ENCODE measurements around the gene NCOA3. TPM values are rescaled to one million over a fixed set of nuclear protein-coding genes. Genes with fewer than 3 reads are reported as not detected.

NCOA3 gene
- total and polyA plus RNA-seq, 2 experiments from 2014 or later, result 6.7 to 25.8 TPM

DNA sequence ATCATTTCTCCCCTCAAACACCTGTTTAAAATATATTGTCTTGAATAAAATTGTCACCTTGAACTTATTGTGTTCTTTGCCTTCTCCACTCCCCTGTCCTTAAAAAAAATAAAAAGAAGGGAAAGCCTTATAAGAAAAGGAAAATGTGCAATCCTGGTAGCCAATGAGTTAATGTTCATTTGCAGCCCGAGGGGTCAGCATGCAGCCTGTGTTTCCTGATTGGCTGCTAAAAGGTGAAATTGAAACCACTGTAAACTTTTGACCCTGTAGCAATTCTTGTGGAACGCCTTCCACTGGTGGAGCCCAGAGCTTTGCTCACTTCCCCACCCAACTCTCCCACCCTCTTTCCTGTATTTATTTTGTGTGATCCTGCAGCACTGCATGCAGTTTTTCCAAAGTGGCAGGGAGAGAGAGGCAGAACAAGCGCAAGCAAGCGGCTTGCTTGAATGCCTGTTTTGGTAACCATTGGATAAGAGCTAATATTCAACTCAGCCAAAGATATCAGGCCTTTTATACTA, 74.9 kb downstream of the NCOA3 start (continued):
- TF ChIP-seq POLR2AphosphoS5 (IDR thresholded peaks at IDR 0.05; ENCODE audit: low read depth), result no peak
- TF ChIP-seq, protein P1, sequence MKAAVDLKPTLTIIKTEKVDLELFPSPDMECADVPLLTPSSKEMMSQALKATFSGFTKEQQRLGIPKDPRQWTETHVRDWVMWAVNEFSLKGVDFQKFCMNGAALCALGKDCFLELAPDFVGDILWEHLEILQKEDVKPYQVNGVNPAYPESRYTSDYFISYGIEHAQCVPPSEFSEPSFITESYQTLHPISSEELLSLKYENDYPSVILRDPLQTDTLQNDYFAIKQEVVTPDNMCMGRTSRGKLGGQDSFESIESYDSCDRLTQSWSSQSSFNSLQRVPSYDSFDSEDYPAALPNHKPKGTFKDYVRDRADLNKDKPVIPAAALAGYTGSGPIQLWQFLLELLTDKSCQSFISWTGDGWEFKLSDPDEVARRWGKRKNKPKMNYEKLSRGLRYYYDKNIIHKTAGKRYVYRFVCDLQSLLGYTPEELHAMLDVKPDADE (IDR thresholded peaks at IDR 0.05), result no peak

DNA sequence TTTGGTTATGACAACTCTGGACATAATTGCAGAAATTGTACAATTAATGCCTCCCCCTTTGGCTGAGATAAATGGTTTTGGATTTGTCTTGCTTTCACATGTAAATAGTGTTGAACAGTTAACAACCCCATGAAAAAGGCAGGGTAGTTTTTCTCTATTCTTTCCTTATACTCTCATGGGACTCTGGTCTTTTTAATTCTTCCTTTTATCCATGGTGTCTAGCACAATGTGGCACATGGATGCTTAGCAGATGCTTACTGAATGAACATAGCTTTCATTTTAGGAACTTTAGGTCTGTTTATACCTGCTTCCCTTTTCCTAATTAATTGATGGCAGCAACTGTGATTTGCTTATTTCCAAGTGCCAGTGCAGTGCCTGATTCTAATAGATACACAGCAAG, 75.6 kb downstream of the NCOA3 start:
- ATAC-seq, result no peak
- Histone ChIP-seq H3K27me3 (ENCODE audit: insufficient read depth) (no peaks in the 10 kb centered on the region), H3K79me2 (replicated peaks; ENCODE audit: insufficient read depth) (peaks cover 95% of the 10 kb centered on the region), H3K4me2 (no peak overlapping the region), H3F3A (replicated peaks; ENCODE audit: low read depth) (peaks cover 4% of the 10 kb centered on the region; the same call in 1 of the 2 replicates), H4K20me1 (replicated peaks; ENCODE audit: insufficient read depth) (no peaks in the 10 kb centered on the region), H3K4me3 (no peak overlapping the region), H3K27ac (ENCODE audit: low read depth) (no peak overlapping the region), H3K9me2 (ENCODE audit: insufficient read depth) (no peaks in the 10 kb centered on the region), H3K4me1 (ENCODE audit: insufficient read depth) (peaks cover 60% of the 10 kb centered on the region), H2AFZ (no peak overlapping the region), H3K36me3 (ENCODE audit: insufficient read depth) (no peaks in the 10 kb centered on the region)
- Mint-ChIP-seq H3K4me1 (peaks cover 56% of the 10 kb centered on the region), H3K9me3 (peaks cover 4% of the 10 kb centered on the region; the same call in 2 of the 3 replicates), H3K36me3 (ENCODE audit: low read depth) (peaks cover 6% of the 10 kb centered on the region), H3K27me3 (ENCODE audit: insufficient read depth, low read depth, poor library complexity) (peaks cover 2% of the 10 kb centered on the region), H3K4me3 (no peak overlapping the region), H3K27ac (no peak overlapping the region)
- no peak for DNase-seq (ENCODE audit: low spot score)
- no peak for TF ChIP-seq ZNF331 (CRISPR knock-in tag; IDR thresholded peaks at IDR 0.05; ENCODE audit: low read depth)
- TF ChIP-seq POLR2AphosphoS5 (IDR thresholded peaks at IDR 0.05; ENCODE audit: low read depth), result no peak
- TF ChIP-seq EZH2 (IDR thresholded peaks at IDR 0.05; ENCODE audit: low read depth, unreplicated experiment), result no peak
- no peak for TF ChIP-seq EZH2phosphoT487 (IDR thresholded peaks at IDR 0.05; ENCODE audit: unreplicated experiment)
- no peak for TF ChIP-seq JUNB (IDR thresholded peaks at IDR 0.05; ENCODE audit: unreplicated experiment)
- no peak for TF ChIP-seq NANOG (IDR thresholded peaks at IDR 0.05; ENCODE audit: borderline replicate concordance)
- TF ChIP-seq CREB1 (CRISPR knock-in tag; IDR thresholded peaks at IDR 0.05; ENCODE audit: low read depth), result no peak
- TF ChIP-seq, protein P2, sequence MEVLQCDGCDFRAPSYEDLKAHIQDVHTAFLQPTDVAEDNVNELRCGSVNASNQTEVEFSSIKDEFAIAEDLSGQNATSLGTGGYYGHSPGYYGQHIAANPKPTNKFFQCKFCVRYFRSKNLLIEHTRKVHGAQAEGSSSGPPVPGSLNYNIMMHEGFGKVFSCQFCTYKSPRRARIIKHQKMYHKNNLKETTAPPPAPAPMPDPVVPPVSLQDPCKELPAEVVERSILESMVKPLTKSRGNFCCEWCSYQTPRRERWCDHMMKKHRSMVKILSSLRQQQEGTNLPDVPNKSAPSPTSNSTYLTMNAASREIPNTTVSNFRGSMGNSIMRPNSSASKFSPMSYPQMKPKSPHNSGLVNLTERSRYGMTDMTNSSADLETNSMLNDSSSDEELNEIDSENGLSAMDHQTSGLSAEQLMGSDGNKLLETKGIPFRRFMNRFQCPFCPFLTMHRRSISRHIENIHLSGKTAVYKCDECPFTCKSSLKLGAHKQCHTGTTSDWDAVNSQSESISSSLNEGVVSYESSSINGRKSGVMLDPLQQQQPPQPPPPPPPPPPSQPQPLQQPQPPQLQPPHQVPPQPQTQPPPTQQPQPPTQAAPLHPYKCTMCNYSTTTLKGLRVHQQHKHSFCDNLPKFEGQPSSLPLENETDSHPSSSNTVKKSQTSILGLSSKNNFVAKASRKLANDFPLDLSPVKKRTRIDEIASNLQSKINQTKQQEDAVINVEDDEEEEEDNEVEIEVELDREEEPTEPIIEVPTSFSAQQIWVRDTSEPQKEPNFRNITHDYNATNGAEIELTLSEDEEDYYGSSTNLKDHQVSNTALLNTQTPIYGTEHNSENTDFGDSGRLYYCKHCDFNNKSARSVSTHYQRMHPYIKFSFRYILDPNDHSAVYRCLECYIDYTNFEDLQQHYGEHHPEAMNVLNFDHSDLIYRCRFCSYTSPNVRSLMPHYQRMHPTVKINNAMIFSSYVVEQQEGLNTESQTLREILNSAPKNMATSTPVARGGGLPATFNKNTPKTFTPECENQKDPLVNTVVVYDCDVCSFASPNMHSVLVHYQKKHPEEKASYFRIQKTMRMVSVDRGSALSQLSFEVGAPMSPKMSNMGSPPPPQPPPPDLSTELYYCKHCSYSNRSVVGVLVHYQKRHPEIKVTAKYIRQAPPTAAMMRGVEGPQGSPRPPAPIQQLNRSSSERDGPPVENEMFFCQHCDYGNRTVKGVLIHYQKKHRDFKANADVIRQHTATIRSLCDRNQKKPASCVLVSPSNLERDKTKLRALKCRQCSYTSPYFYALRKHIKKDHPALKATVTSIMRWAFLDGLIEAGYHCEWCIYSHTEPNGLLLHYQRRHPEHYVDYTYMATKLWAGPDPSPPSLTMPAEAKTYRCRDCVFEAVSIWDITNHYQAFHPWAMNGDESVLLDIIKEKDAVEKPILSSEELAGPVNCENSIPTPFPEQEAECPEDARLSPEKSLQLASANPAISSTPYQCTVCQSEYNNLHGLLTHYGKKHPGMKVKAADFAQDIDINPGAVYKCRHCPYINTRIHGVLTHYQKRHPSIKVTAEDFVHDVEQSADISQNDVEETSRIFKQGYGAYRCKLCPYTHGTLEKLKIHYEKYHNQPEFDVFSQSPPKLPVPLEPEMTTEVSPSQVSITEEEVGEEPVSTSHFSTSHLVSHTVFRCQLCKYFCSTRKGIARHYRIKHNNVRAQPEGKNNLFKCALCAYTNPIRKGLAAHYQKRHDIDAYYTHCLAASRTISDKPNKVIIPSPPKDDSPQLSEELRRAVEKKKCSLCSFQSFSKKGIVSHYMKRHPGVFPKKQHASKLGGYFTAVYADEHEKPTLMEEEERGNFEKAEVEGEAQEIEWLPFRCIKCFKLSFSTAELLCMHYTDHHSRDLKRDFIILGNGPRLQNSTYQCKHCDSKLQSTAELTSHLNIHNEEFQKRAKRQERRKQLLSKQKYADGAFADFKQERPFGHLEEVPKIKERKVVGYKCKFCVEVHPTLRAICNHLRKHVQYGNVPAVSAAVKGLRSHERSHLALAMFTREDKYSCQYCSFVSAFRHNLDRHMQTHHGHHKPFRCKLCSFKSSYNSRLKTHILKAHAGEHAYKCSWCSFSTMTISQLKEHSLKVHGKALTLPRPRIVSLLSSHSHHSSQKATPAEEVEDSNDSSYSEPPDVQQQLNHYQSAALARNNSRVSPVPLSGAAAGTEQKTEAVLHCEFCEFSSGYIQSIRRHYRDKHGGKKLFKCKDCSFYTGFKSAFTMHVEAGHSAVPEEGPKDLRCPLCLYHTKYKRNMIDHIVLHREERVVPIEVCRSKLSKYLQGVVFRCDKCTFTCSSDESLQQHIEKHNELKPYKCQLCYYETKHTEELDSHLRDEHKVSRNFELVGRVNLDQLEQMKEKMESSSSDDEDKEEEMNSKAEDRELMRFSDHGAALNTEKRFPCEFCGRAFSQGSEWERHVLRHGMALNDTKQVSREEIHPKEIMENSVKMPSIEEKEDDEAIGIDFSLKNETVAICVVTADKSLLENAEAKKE (CRISPR knock-in tag; IDR thresholded peaks at IDR 0.05), result no peak
- no peak for TF ChIP-seq ZNF114 (CRISPR knock-in tag; IDR thresholded peaks at IDR 0.05)
- TF ChIP-seq, protein P3, sequence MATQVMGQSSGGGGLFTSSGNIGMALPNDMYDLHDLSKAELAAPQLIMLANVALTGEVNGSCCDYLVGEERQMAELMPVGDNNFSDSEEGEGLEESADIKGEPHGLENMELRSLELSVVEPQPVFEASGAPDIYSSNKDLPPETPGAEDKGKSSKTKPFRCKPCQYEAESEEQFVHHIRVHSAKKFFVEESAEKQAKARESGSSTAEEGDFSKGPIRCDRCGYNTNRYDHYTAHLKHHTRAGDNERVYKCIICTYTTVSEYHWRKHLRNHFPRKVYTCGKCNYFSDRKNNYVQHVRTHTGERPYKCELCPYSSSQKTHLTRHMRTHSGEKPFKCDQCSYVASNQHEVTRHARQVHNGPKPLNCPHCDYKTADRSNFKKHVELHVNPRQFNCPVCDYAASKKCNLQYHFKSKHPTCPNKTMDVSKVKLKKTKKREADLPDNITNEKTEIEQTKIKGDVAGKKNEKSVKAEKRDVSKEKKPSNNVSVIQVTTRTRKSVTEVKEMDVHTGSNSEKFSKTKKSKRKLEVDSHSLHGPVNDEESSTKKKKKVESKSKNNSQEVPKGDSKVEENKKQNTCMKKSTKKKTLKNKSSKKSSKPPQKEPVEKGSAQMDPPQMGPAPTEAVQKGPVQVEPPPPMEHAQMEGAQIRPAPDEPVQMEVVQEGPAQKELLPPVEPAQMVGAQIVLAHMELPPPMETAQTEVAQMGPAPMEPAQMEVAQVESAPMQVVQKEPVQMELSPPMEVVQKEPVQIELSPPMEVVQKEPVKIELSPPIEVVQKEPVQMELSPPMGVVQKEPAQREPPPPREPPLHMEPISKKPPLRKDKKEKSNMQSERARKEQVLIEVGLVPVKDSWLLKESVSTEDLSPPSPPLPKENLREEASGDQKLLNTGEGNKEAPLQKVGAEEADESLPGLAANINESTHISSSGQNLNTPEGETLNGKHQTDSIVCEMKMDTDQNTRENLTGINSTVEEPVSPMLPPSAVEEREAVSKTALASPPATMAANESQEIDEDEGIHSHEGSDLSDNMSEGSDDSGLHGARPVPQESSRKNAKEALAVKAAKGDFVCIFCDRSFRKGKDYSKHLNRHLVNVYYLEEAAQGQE (IDR thresholded peaks at IDR 0.05; ENCODE audit: unreplicated experiment), result no peak
- TF ChIP-seq, protein P1 (IDR thresholded peaks at IDR 0.05), result no peak
- no peak for TF ChIP-seq STAT1 (IDR thresholded peaks at IDR 0.05; ENCODE audit: unreplicated experiment)

Data from GM23338 (cell line).